ENCODE results near the gene EVC2.
"Not testable (repeated sequence)": the region's sequence is repeated elsewhere in the genome, so short reads cannot be mapped to it uniquely, and the experiment has no call there.

DNA sequence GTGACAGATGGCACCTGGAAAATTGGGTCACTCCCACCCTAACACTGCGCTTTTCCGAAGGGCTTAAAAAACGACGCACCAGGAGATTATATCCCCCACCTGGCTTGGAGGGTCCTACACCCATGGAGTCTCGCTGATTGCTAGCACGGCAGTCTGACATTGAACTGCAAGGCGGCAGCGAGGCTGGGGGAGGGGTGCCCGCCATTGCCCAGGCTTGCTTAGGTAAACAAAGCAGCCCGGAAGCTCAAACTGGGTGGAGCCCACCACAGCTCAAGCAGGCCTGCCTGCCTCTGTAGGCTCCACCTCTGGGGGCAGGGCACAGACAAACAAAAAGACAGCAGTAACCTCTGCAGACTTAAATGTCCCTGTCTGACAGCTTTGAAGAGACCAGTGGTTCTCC is 114.5 kb downstream of the EVC2 start:
- TF ChIP-seq, protein P1, sequence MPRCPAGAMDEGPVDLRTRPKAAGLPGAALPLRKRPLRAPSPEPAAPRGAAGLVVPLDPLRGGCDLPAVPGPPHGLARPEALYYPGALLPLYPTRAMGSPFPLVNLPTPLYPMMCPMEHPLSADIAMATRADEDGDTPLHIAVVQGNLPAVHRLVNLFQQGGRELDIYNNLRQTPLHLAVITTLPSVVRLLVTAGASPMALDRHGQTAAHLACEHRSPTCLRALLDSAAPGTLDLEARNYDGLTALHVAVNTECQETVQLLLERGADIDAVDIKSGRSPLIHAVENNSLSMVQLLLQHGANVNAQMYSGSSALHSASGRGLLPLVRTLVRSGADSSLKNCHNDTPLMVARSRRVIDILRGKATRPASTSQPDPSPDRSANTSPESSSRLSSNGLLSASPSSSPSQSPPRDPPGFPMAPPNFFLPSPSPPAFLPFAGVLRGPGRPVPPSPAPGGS (IDR thresholded peaks at IDR 0.05; ENCODE audit: borderline replicate concordance, insufficient read depth, low read depth, low read length, poor library complexity, severe bottlenecking) = not testable (repeated sequence)
- TF ChIP-seq EGR1 (IDR thresholded peaks at IDR 0.05; ENCODE audit: borderline replicate concordance in 1 of 2, low read depth in 2 of 2, low read length in 2 of 2); KDM1A (IDR thresholded peaks at IDR 0.05; ENCODE audit: borderline replicate concordance); BACH1 (IDR thresholded peaks at IDR 0.05; ENCODE audit: borderline replicate concordance); CREB1 (IDR thresholded peaks at IDR 0.05; ENCODE audit: low read depth); POLR2A (IDR thresholded peaks at IDR 0.05; ENCODE audit: low read depth, low read length); YY1 (IDR thresholded peaks at IDR 0.05; ENCODE audit: low read depth, low read length): not testable (repeated sequence)
- TF ChIP-seq, protein P2, sequence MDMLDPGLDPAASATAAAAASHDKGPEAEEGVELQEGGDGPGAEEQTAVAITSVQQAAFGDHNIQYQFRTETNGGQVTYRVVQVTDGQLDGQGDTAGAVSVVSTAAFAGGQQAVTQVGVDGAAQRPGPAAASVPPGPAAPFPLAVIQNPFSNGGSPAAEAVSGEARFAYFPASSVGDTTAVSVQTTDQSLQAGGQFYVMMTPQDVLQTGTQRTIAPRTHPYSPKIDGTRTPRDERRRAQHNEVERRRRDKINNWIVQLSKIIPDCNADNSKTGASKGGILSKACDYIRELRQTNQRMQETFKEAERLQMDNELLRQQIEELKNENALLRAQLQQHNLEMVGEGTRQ (IDR thresholded peaks at IDR 0.05; ENCODE audit: borderline replicate concordance, low read depth, low read length) = not testable (repeated sequence)

Data from GM12878 (cell line).